SU-DHL-6 (cell line): ENCODE data around the gene ENKD1.

ENCODE experiments used
- EZH2phosphoT487 ChIP-seq: fragments of 200-600 bp; sonication (generic), shearing (Covaris generic); conservative IDR thresholded peaks from 2 replicates; pipeline ENCODE4 v1.6.1; 2018; ENCODE audit warnings: mild to moderate bottlenecking, antibody characterized with exemption, low read length, moderate library complexity, mixed read lengths
- TF ChIP-seq, protein P1 (sequence below): fragments of 200-600 bp; sonication (generic); IDR thresholded peaks from one replicate; pipeline ENCODE4 v1.5.1; 2017; ENCODE audit warnings: antibody characterized with exemption, mild to moderate bottlenecking, low read length, moderate library complexity; ENCODE audit not compliant: insufficient read depth, poor library complexity, severe bottlenecking

- TF ChIP-seq, protein P1, sequence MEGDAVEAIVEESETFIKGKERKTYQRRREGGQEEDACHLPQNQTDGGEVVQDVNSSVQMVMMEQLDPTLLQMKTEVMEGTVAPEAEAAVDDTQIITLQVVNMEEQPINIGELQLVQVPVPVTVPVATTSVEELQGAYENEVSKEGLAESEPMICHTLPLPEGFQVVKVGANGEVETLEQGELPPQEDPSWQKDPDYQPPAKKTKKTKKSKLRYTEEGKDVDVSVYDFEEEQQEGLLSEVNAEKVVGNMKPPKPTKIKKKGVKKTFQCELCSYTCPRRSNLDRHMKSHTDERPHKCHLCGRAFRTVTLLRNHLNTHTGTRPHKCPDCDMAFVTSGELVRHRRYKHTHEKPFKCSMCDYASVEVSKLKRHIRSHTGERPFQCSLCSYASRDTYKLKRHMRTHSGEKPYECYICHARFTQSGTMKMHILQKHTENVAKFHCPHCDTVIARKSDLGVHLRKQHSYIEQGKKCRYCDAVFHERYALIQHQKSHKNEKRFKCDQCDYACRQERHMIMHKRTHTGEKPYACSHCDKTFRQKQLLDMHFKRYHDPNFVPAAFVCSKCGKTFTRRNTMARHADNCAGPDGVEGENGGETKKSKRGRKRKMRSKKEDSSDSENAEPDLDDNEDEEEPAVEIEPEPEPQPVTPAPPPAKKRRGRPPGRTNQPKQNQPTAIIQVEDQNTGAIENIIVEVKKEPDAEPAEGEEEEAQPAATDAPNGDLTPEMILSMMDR, result no peak
- no peak for TF ChIP-seq EZH2phosphoT487
Measured at GRCh38 chr16:67708368-67708771, 41.8 kb upstream of the ENKD1 start.
